GM19043 (cell line): ENCODE results near the gene MAPK12.

Source experiments
- ATAC-seq: cut with Tn5 transposase; IDR thresholded peaks from one replicate; pipeline ENCODE4 v1.9.1; 2021; ENCODE audit warnings: low read depth; ENCODE audit not compliant: unreplicated experiment

Gene MAPK12

GRCh38 chr22:50269573-50269969 is 8.1 kb upstream of the MAPK12 start:
- no peak for ATAC-seq

GRCh38 chr22:50268655-50269113 is 7.2 kb upstream of the MAPK12 start:
- no peak for ATAC-seq

GRCh38 chr22:50267591-50268390 is 6.3 kb upstream of the MAPK12 start:
- ATAC-seq = no peak

GRCh38 chr22:50266994-50267393 is 5.5 kb upstream of the MAPK12 start:
- no peak for ATAC-seq

GRCh38 chr22:50264946-50265669 is 3.6 kb upstream of the MAPK12 start:
- no peak for ATAC-seq

- ATAC-seq = no peak
These were observed 2.7 kb upstream of the MAPK12 start for GRCh38 chr22:50264104-50264745.

- ATAC-seq = no peak
These were observed 1.6 kb upstream of the MAPK12 start for GRCh38 chr22:50262973-50263617.

GRCh38 chr22:50262460-50262911 is 1.0 kb upstream of the MAPK12 start:
- ATAC-seq = no peak

- no peak for ATAC-seq
These were observed 475 bp downstream of the MAPK12 start for GRCh38 chr22:50260801-50261614.

GRCh38 chr22:50260434-50260800 is 1.1 kb downstream of the MAPK12 start:
- ATAC-seq = no peak

GRCh38 chr22:50259302-50259701 is 2.2 kb downstream of the MAPK12 start:
- no peak for ATAC-seq

GRCh38 chr22:50258361-50259292 is 2.9 kb downstream of the MAPK12 start:
- no peak for ATAC-seq

- no peak for ATAC-seq
These were observed 3.8 kb downstream of the MAPK12 start for GRCh38 chr22:50257451-50258360.

GRCh38 chr22:50257041-50257440 is 4.4 kb downstream of the MAPK12 start:
- no peak for ATAC-seq

GRCh38 chr22:50256258-50256862 is 5.1 kb downstream of the MAPK12 start:
- no peak for ATAC-seq

GRCh38 chr22:50255607-50256006 is 5.9 kb downstream of the MAPK12 start:
- no peak for ATAC-seq

GRCh38 chr22:50255099-50255498 is 6.4 kb downstream of the MAPK12 start:
- ATAC-seq = no peak

GRCh38 chr22:50253941-50254340 is 7.5 kb downstream of the MAPK12 start:
- ATAC-seq = no peak
